Stimulated activated CD4-positive, alpha-beta T cell treated with anti-CD3 and anti-CD28 coated beads, Interleukin-4, amount 100 ng/mL, for 1 hour (primary cell): ENCODE measurements around the gene FTSJ3.
A peak's percentile ranks its signal among the peaks of the same experiment; 100 is the strongest.

Source experiments
- DNase-seq: peaks from one replicate; pipeline ENCODE4 v3.0.0-alpha.2; 2020

FTSJ3 gene

GRCh38 chr17:63785556-63785955, 41.9 kb downstream of the FTSJ3 start:
- no peak for DNase-seq

GRCh38 chr17:63783522-63783921, 43.9 kb downstream of the FTSJ3 start:
- DNase-seq, result no peak

- no peak for DNase-seq
Measured at GRCh38 chr17:63780928-63781327, 46.5 kb downstream of the FTSJ3 start.

GRCh38 chr17:63780507-63780906, 47.0 kb downstream of the FTSJ3 start:
- no peak for DNase-seq

- no peak for DNase-seq
Measured at GRCh38 chr17:63775420-63775819, 52.0 kb downstream of the FTSJ3 start.

GRCh38 chr17:63774969-63775265, 52.5 kb downstream of the FTSJ3 start:
- DNase-seq, result no peak

- DNase-seq, result peak; percentile 89
Measured at GRCh38 chr17:63774141-63774968, 53.1 kb downstream of the FTSJ3 start, which contains the start of gene DDX42. TSS of gene DDX42 (plus strand) at chr17:63774170. CDS start at chr17:63787050, 12,880 bp downstream.

GRCh38 chr17:63773272-63774140, 54.0 kb downstream of the FTSJ3 start, which contains the start of gene CCDC47:
TSS of gene CCDC47 (minus strand) at chr17:63773597. CDS start at chr17:63766175, 7,422 bp downstream.
- DNase-seq, result peak; percentile 96

- no peak for DNase-seq
Measured at GRCh38 chr17:63772801-63773271, 54.6 kb downstream of the FTSJ3 start.
